ENCODE data around the gene PPP1R3C. TPM values are rescaled to one million over a fixed set of nuclear protein-coding genes. Genes with fewer than 3 reads are reported as not detected.

The PPP1R3C gene
- total and polyA plus RNA-seq, 2 experiments from 2014 or later = 0.91 to 1.8 TPM

GRCh38 chr10:91603931-91604331, 28.9 kb downstream of the PPP1R3C start:
- DNase-seq (ENCODE audit: low spot score) (no peak), ATAC-seq (no peak)
- Mint-ChIP-seq H3K4me1 (no peaks in the 10 kb centered on the region; the same call in 2 of the 3 replicates), H3K9me3 (peaks cover 5% of the 10 kb centered on the region; the same call in 1 of the 3 replicates), H3K36me3 (ENCODE audit: low read depth) (no peaks in the 10 kb centered on the region), H3K4me3 (no peak overlapping the region), H3K27me3 (ENCODE audit: insufficient read depth, low read depth, poor library complexity) (no peaks in the 10 kb centered on the region), H3K27ac (no peak overlapping the region)
- Histone ChIP-seq H3F3A (replicated peaks; ENCODE audit: low read depth) (no peaks in the 10 kb centered on the region), H3K4me1 (ENCODE audit: insufficient read depth) (no peaks in the 10 kb centered on the region), H3K27me3 (ENCODE audit: insufficient read depth) (no peaks in the 10 kb centered on the region), H3K36me3 (ENCODE audit: insufficient read depth) (no peaks in the 10 kb centered on the region; the same call in 1 of the 2 replicates), H3K27ac (ENCODE audit: low read depth) (no peak overlapping the region), H3K4me3 (no peak overlapping the region), H3K4me2 (no peak overlapping the region), H2AFZ (no peak overlapping the region), H3K79me2 (replicated peaks; ENCODE audit: insufficient read depth) (no peaks in the 10 kb centered on the region), H3K9me2 (ENCODE audit: insufficient read depth) (no peaks in the 10 kb centered on the region; the same call in 1 of the 2 replicates), H4K20me1 (replicated peaks; ENCODE audit: insufficient read depth) (no peaks in the 10 kb centered on the region)
- TF ChIP-seq CTCF (conservative IDR thresholded peaks at IDR 0.05; ENCODE audit: low read depth in 2 of 2) = no peak

GRCh38 chr10:91602868-91603568, 29.9 kb downstream of the PPP1R3C start:
- DNase-seq (ENCODE audit: low spot score) (no peak), ATAC-seq (no peak)
- no peak overlapping the region for H3K27ac ChIP-seq (ENCODE audit: low read depth)
- H3F3A ChIP-seq (replicated peaks; ENCODE audit: low read depth) = no peaks in the 10 kb centered on the region
- no peaks in the 10 kb centered on the region; the same call in 2 of the 3 replicates for H3K4me1 Mint-ChIP-seq
- TF ChIP-seq STAT1 (IDR thresholded peaks at IDR 0.05; ENCODE audit: unreplicated experiment) (no peak), ZNF331 (CRISPR knock-in tag; IDR thresholded peaks at IDR 0.05; ENCODE audit: low read depth) (no peak), JUNB (IDR thresholded peaks at IDR 0.05; ENCODE audit: unreplicated experiment) (no peak)
- no peaks in the 10 kb centered on the region for H4K20me1 ChIP-seq (replicated peaks; ENCODE audit: insufficient read depth)
- H3K4me3 ChIP-seq = no peak overlapping the region
- no peaks in the 10 kb centered on the region for H3K27me3 ChIP-seq (ENCODE audit: insufficient read depth)
- no peak overlapping the region for H3K4me3 Mint-ChIP-seq
- peaks cover 5% of the 10 kb centered on the region; the same call in 1 of the 3 replicates for H3K9me3 Mint-ChIP-seq
- H3K79me2 ChIP-seq (replicated peaks; ENCODE audit: insufficient read depth) = no peaks in the 10 kb centered on the region
- H3K27ac Mint-ChIP-seq = no peak overlapping the region
- no peaks in the 10 kb centered on the region for H3K27me3 Mint-ChIP-seq (ENCODE audit: insufficient read depth, low read depth, poor library complexity)
- H3K9me2 ChIP-seq (ENCODE audit: insufficient read depth) = no peaks in the 10 kb centered on the region; the same call in 1 of the 2 replicates
- no peaks in the 10 kb centered on the region for H3K36me3 Mint-ChIP-seq (ENCODE audit: low read depth)
- H2AFZ ChIP-seq = no peak overlapping the region
- no peak overlapping the region for H3K4me2 ChIP-seq
- no peaks in the 10 kb centered on the region for H3K4me1 ChIP-seq (ENCODE audit: insufficient read depth)
- H3K36me3 ChIP-seq (ENCODE audit: insufficient read depth) = no peaks in the 10 kb centered on the region; the same call in 1 of the 2 replicates

- Mint-ChIP-seq H3K4me3 (no peak overlapping the region), H3K27me3 (ENCODE audit: insufficient read depth, low read depth, poor library complexity) (no peaks in the 10 kb centered on the region), H3K36me3 (ENCODE audit: low read depth) (no peaks in the 10 kb centered on the region), H3K27ac (no peak overlapping the region), H3K9me3 (peaks cover 5% of the 10 kb centered on the region; the same call in 1 of the 3 replicates), H3K4me1 (no peaks in the 10 kb centered on the region; the same call in 2 of the 3 replicates)
- no peaks in the 10 kb centered on the region for H3K4me1 ChIP-seq (ENCODE audit: insufficient read depth)
- no peaks in the 10 kb centered on the region for H3K27me3 ChIP-seq (ENCODE audit: insufficient read depth)
- no peak overlapping the region for H2AFZ ChIP-seq
- H3K4me3 ChIP-seq = no peak overlapping the region
- no peaks in the 10 kb centered on the region; the same call in 1 of the 2 replicates for H3K36me3 ChIP-seq (ENCODE audit: insufficient read depth)
- H3K27ac ChIP-seq (ENCODE audit: low read depth) = no peak overlapping the region
- DNase-seq (ENCODE audit: low spot score) = no peak
- no peaks in the 10 kb centered on the region; the same call in 1 of the 2 replicates for H3K9me2 ChIP-seq (ENCODE audit: insufficient read depth)
- no peaks in the 10 kb centered on the region for H3K79me2 ChIP-seq (replicated peaks; ENCODE audit: insufficient read depth)
- no peak for TF ChIP-seq JUNB (IDR thresholded peaks at IDR 0.05; ENCODE audit: unreplicated experiment)
- no peak for TF ChIP-seq ZNF114 (CRISPR knock-in tag; IDR thresholded peaks at IDR 0.05)
- no peak for TF ChIP-seq EZH2 (IDR thresholded peaks at IDR 0.05; ENCODE audit: low read depth, unreplicated experiment)
- no peaks in the 10 kb centered on the region for H4K20me1 ChIP-seq (replicated peaks; ENCODE audit: insufficient read depth)
- no peak for ATAC-seq
- H3K4me2 ChIP-seq = no peak overlapping the region
- H3F3A ChIP-seq (replicated peaks; ENCODE audit: low read depth) = no peaks in the 10 kb centered on the region
These were observed 30.4 kb downstream of the PPP1R3C start for GRCh38 chr10:91602449-91602848.

Measured in GM23338 (cell line).